ENCODE data around the gene HS6ST3. TPM values are rescaled to one million over a fixed set of nuclear protein-coding genes. Genes with fewer than 3 reads are reported as not detected.

HS6ST3 gene
- total RNA-seq, 1 donor from 2014 or later: 25.3 TPM

DNA sequence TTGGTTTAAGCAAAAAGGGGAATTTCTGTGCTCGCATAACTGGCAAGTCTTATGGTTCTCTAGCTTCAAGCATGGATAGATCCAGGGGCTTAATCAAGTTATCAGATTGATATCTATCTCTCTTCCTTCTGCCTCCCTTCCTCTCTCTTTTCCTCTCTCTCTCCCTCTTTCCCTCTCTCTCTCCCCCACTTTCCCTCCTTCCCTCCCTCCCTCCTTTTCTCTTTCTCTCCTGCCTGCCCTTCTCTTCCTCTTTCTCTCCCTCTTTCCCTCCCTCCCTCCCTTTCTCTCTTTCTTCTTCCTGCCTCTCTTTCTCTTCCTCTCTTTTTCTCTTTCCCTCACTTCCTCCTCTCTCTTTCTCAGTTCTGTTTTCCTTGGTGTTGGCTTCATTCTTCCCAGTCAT, 195.8 kb downstream of the HS6ST3 start:
- DNase-seq (ENCODE audit: low spot score in 2 of 2): no peak
- FAIRE-seq: no peak

DNA sequence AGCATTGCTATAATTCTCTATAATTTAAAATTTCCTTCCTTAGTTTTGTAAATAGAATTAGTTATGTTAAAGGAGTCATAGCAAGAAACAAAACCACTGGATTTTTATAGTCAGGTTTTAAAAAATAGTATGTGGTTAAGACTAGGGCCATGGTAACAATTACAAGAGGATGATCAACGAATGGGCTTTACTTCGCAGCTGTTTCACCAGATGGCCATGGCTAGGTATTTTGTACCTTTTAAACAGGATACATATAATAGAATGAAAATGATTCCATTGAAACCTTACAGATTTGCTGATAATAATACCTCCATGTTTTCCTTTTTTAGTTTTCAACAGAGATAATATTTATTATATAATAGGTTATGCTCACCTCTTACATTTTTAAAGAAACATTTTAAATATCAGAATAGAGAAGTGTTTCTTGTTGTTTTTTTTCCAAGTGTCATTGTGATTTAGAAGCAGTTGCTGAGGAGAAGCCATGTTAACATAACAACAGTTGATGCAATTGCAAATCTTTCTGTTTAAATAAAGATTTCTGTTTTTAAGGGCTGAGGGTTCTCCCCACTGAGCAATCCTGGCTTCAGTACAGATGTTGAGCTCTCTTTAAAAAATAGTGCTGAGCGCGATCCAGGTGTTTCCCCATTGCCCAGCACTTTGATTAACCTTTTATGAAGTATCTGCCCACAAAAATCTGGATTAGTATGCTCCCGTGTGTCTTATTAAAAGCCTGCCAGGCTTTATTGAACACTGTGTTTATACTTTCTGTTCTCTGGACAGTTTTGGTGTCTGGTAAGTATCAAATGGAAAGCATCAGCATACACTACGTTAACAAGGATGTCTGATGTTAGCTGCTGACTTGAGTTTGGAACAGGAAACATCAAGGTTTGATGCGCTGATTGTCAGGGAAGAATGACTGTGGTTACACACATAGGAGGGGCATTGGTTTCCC, 205.3 kb downstream of the HS6ST3 start:
- no peak for DNase-seq (ENCODE audit: low spot score in 2 of 2)
- no peak for FAIRE-seq

DNA sequence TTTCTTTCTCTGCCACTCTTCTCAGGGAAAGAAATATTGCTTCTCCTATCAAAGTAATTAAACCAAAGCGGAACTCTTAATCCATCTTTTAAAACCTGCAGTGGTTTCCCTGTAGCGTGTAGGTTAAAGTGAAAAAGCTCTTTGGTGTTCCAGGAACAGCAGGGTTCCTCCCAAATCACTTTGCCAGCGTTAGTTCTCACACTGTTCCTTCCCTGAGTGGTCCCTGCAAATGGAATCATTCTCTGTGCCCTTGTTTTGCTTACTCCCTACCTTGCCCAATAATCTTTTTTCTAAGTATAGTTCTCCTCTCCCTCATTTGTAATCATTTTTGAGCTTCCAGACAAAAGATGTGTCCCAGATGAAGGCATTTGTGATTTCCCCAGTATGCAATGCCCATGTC, 207.5 kb downstream of the HS6ST3 start:
- FAIRE-seq (no peak), DNase-seq (ENCODE audit: low spot score in 2 of 2) (no peak)

DNA sequence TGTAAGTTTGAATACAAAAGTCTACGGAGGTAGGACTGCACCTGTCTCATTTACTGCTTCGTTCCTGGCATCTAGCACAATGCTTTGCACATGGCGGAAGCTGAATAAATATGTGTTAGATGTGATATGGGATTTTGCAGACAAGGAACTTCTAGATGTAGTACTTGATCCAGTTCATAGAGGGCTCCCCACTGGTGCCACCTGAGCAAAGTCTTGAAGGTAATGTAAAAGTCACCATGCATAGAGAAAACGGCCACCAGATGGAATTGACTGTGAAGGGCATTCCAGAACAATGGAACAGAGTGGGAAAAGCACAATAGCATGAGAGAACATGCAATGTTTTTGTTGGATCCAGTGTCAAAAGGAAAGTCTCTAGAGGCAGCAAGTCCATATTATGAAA, 209.3 kb downstream of the HS6ST3 start:
- DNase-seq (ENCODE audit: low spot score in 2 of 2) (no peak), FAIRE-seq (no peak)

DNA sequence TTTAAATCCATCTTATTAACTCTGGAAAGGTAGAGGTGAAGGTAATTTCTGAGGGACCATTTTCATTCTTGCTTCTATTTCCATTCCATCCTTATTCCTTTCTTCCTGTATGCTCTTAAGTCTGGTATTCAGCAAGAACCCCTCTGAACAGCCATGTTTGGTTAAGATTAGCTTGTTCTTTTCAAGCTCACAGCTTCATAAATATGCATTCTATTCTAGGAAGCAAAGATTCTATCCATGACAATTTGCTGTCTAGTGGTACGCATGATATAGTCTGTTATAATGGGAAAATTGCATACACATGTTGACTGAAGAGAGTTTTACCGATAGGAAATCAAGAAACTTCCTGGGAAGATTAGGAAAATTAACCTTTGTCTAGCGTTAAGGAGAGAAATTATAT, 218.7 kb downstream of the HS6ST3 start:
- FAIRE-seq (no peak), DNase-seq (ENCODE audit: low spot score in 2 of 2) (no peak)

DNA sequence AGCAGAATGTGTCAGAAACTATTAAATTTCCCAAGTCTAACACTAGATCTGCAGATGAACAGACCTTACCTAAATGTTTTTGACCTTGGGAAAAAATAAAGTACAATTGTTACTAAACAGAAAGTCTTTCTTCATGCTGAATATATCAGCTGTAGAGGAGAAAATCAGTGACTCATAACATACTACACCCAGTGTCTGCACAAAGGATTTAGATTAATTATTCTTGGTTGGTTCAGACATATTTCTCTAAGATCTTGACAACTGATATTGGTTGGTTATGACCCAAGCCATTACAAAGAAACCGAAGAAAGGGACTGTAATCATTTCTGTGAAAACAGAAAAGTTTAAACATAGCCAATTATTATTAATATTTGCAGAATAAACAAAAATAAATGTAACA, 225.1 kb downstream of the HS6ST3 start:
- DNase-seq (ENCODE audit: low spot score in 2 of 2): no peak
- FAIRE-seq: no peak

DNA sequence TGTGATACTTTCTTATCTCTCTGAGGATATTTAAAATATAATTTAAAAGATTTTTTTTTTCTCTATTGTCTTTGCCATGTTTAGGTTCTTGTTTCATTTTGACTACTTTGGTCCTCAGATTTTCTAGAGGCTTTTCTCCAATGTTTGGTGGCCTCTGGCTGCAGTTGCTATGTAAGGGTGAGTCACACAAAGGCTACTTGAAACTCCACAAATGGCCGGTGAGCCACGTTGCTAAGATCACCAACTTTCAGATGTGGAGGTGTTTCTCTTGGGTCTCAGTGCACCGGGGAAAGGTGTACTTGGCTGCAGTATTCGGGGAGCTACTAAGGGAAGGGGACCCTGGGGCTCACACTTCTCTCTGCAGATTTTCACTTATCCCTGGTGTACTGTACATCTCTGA, 248.1 kb downstream of the HS6ST3 start:
- DNase-seq (ENCODE audit: low spot score in 2 of 2) (no peak), FAIRE-seq (no peak)

DNA sequence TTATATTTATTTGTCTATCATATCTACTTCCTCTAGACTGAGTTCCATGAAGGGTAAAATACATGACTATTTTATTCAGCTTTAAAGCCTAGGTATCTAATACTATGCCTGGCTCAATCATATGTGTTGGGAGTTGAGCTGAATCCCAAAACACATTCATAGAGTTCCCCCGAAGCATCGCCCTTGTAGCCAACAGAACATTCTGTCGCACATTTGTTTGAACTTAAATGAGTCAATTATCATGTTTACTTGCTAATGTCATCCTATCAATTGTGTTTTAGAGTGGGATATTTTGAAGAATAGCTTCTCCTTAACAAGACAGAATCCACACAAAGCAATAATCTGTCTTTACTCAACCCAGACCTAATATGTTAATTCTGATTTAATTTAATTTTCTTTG, 252.4 kb downstream of the HS6ST3 start:
- DNase-seq (ENCODE audit: low spot score in 2 of 2): no peak
- FAIRE-seq: no peak

DNA sequence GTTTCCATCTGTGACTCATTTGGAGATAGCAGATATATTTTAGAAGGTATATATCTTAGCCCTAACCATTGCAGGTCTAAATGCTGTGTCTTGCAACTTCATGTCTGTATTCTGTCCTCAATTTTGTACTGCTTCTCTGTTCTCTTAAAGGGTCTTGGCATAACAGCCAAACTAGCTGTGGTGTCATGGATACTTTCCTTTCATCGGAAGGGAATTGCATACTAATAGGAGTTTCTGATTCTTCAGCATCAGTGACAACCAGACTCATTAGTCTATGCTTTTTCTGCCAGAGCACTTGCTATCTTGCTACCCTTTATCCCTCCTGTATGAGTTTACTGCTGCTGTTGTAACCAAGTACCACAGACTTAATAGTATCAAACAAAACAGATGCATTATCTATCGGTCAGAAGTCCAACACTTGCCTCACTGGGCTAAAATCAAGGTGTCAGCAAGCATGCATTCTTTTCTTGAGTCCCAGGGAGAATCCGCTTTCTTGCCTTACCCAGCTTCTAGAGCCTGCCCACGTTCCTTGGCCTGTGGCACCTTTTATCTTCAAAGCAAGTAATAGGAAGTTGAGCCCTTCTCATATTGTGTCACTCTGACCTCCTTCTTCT, 253.1 kb downstream of the HS6ST3 start:
- DNase-seq (ENCODE audit: low spot score in 2 of 2) (no peak), FAIRE-seq (no peak)

DNA sequence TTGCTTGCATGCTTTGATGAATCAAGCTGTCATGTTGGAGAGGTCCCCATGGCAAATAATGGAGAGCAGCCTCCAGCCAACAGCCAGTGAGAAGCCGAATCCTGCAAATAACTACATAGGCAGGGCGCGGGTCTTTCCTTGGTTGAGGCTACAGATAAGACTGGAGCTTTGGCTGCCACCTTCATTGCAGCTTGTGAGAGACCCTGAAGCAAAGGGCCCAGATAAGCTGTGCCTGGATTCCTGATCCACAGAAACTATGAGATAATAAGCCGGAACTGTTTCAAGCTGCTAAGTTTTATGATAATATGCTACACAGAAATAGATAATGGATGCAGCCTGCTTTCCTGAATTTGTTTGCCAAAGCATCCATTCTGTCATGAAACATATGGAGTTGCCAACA, 257.0 kb downstream of the HS6ST3 start:
- FAIRE-seq (no peak), DNase-seq (ENCODE audit: low spot score in 2 of 2) (no peak)

DNA sequence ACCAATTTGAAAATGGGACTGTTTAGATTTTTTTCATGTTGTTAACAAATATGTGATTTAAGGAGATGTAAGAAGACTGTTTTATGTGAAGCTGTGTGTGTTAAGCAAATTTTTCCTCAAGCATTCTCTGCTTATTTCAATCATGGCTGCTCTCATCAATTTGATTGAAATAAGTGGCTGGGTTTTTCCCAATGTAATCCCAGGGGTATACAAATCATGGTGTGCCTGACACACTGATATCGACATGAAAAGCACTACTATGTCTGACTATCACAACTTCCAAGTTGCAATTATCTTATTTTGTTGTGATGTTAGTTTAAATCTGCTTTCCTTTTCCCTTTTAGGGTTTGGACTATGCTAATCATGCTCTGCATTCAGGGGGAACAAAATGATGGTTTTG, 283.7 kb downstream of the HS6ST3 start:
- DNase-seq (ENCODE audit: low spot score in 2 of 2) (no peak), FAIRE-seq (no peak)

DNA sequence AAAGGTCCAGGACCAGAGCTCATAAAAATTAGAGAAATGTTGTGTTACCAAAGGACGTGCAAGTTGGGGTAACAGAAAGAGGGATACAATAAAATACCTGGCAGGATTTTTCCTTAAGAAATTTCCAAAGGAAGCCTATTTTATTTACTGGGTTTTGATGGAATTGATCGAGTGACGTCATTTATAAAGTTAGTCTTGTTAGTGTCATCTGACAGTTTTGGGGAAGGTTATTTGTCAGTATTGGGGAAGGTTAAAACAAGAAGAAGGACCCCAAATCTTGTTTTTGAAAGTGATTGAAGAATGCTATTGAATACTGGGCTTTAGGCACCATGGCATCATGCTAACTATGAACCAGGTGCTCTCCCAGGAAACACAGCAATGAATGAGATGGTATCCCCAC, 287.9 kb downstream of the HS6ST3 start:
- FAIRE-seq (no peak), DNase-seq (ENCODE audit: low spot score in 2 of 2) (no peak)

DNA sequence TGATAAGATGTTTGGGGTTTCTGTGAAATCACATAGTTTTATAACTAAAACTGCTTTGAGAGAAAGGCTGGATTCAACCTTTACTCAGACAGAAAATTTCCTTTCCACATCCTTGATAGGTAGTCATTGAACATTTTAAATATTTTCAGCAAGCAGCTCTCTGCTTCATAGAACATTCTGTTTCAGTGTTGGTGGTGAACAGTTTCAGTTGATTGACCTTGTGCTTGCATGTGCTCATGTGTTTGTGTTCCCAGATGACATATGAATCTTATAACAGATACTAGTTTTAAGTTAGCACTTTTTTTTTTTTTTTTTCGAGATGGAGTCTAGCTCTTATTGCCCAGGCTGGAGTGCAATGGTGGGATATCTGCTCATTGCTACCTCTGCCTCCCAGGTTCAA, 290.1 kb downstream of the HS6ST3 start:
- FAIRE-seq: no peak
- no peak for DNase-seq (ENCODE audit: low spot score in 2 of 2)

DNA sequence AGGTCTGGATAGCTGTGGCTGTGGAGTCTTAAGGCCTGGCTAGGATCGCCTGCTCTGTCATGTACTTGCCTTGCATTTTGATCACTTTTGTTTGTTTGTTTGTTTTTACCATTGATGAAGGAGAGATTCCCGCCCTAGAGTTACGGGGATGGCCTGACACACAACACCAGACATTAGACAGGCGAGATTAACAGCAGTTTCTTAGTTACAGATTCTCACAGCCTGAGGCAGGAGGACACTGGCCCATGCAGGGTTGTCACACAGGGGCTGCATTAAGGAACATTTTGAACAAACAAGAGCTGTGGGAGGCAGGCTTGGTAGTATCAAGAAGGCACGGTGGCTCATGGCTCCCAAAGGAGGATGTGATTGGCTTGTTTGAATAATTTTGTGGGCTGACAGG, 291.8 kb downstream of the HS6ST3 start:
- no peak for DNase-seq (ENCODE audit: low spot score in 2 of 2)
- FAIRE-seq: no peak

DNA sequence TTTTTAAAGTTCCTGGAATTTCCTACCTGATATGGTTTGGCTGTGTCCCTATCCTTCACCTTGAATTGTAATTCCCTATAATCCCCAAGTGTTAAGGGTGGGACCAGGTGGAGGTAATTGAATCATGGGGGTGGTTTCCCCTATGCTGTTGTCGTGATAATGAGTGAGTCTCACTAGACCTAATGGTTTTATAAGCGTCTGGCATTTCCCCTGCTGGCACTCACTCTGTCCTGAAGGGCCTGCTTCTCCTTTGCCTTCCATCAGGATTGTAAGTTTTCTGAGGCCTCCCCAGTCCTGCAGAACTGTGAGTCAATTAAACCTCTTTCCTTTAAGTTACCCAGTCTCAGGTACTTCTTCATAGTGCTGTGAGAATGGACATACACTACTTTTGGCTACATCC, 298.7 kb downstream of the HS6ST3 start:
- DNase-seq (ENCODE audit: low spot score in 2 of 2) (no peak), FAIRE-seq (no peak)

DNA sequence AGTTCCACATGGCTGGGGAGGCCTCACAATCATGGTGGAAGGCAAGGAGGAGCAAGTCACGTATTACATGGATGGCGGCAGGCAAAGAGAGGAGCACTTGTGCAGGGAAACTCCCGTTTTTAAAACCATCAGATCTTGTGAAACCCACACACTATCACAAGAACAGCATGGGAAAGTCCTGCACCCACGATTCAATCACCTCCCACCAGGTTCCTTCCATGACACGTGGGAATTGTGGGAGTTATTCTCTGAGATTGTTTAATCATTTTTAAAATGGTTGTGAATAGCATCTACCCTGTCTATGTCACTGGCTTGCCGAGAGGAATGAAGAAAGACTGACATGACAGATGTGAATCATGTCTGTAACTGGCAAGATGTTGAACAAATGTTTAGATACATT, 301.7 kb downstream of the HS6ST3 start:
- DNase-seq (ENCODE audit: low spot score in 2 of 2) (no peak), FAIRE-seq (no peak)

DNA sequence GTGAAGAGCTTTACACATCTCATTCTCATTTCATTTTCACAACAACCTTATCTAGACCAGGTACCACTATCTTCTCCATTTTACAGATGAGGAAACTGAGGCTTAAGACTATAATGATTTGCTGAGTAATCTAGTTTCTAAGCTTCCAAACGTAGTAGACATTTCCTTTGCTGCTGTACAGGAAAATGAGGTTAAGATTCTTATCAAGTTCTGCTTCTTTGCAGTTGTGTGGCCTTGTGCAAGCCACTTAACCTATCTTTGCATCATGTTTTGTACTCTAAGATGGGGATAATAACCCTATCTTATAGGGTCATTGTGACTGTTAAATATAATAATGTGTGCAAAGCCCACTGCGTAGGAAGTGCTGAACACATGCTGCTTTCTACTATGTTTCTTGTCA, 307.9 kb downstream of the HS6ST3 start:
- DNase-seq (ENCODE audit: low spot score in 2 of 2) (no peak), FAIRE-seq (no peak)

DNA sequence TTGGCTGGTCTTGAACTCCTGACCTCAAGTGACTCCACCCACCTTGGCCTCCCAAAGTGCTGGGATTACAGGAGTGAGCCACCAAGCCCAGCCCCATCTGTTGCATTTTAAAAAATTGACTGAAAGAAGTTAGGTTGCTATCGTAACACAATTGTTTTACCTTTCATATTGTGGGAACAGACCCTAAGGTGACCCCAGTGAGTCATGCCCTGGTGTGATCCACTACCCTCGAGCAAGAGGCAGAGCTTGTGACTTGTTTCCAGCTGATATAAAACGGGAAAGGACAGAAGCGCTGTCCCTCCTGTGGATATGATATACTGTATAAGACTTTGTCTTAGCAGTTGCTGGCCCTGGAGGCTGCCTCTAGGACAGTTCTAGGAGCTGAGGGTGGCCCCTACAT, 308.6 kb downstream of the HS6ST3 start:
- FAIRE-seq (no peak), DNase-seq (ENCODE audit: low spot score in 2 of 2) (no peak)

DNA sequence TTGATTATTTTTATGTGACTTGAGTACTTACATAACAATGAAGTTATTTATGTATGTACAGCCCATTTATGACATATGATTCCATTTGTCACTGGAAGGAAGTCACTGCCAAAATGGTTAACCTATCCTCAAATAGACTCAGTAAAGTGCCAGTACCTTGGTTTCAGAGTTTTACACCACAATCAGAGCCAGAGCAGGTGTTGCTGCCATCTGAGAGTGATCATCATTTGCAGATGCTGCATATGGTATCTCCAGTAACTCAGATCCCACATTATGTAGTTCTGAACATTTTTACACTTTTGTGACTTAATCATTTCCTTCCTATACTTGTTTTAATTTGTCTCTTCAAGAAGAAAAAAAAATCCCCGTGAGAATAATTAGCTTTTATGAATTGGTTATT, 313.3 kb downstream of the HS6ST3 start:
- FAIRE-seq (no peak), DNase-seq (ENCODE audit: low spot score in 2 of 2) (no peak)

DNA sequence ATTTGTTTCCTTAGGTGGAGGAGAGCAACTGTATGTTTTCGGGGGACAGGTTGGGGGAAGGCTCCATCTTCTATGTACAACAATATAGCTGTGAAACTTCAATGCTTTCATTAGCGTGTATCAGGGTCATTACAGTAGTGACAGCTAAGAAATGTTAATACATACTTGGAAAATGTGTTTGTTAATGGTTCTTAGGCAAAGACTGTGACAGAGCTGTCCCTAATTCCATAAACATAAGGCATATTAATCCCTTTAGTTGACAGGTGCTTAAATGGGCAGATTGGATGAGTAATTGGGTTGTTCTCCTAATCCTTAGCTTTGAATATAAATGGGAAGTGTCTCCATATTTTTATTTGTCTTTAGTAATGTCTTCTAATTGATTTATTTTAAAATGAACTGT, 313.7 kb downstream of the HS6ST3 start:
- FAIRE-seq: no peak
- DNase-seq (ENCODE audit: low spot score in 2 of 2): no peak

DNA sequence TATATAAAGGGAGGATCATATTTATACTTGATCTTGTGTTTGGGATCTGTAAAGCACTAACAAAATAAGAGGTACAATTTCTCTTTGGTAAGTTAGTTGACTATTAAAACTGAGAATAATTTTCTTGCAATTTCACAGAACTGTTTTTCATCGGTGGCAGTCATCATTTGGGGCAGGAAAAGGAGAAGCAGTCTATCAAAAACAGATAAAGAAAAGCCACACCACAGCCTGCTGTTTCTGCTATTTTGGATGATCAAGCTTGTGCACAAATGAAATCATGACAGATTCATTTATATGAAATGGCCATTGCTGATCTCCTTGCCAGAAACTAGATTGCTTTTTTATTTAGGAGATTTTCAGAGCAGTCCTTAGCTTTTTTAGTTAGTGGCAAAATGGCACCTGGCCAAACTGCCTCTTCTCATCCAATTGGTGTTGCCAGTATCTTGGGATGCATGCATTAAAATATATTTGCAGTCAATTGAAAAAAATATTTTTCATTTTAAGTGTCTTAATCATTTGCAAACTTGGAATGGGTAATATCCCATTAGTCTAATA, 326.0 kb downstream of the HS6ST3 start:
- FAIRE-seq (no peak), DNase-seq (ENCODE audit: low spot score in 2 of 2) (no peak)
